H1 (cell line): Measurements from ENCODE around the gene RAD51B. TPM values are rescaled to one million over a fixed set of nuclear protein-coding genes. Genes with fewer than 3 reads are reported as not detected.
A peak's percentile ranks its signal among the peaks of the same experiment; 100 is the strongest.

Experiments
- CTCF ChIA-PET: fragments of 300-600 bp; sonication (Branson Sonifier 250); formaldehyde crosslinking; loops from one replicate; lab custom pipeline; 2021; ENCODE audit not compliant: partially characterized antibody; lab: Charles Lee
- POLR2A ChIA-PET: fragments of 300-600 bp; sonication (Branson Sonifier 250); formaldehyde crosslinking; loops from one replicate; lab custom pipeline; 2021; ENCODE audit warnings: inconsistent platforms; ENCODE audit not compliant: partially characterized antibody; lab: Charles Lee
- DNase-seq, 2 experiments: peaks; one replicate each; pipeline versions ENCODE4 v3.0.0 to v3.0.0-alpha.2; 2010 to 2022; ENCODE audit warnings: low spot score in 2 of 2, low read depth in 1 of 2, mixed read lengths in 1 of 2
- FAIRE-seq: peaks from 2 replicates; lab custom pipeline; 2011; peaks lifted over from hg19 to GRCh38; lab: Jason Lieb, UNC
- H2AFZ ChIP-seq: 2 replicates; pipeline ENCODE4 v1.8.1; 2012; ENCODE audit warnings: low read length, inconsistent platforms
- H2AK5ac ChIP-seq: 2 replicates; pipeline ENCODE4 v1.6.1; 2013; ENCODE audit warnings: low read depth, low read length
- H2BK120ac ChIP-seq: replicated peaks from 2 replicates; pipeline ENCODE3; 2013; ENCODE audit warnings: low read depth, low read length, inconsistent platforms
- H2BK12ac ChIP-seq: 2 replicates; pipeline ENCODE4 v1.6.1; 2013; ENCODE audit warnings: low read depth, low read length
- H2BK15ac ChIP-seq: 2 replicates; pipeline ENCODE4 v1.6.1; 2013; ENCODE audit warnings: low read length
- H2BK20ac ChIP-seq: 2 replicates; pipeline ENCODE4 v1.6.1; 2013; ENCODE audit warnings: low read length
- H2BK5ac ChIP-seq: 2 replicates; pipeline ENCODE4 v1.6.1; 2013; ENCODE audit warnings: low read depth, low read length
- H3K14ac ChIP-seq: 2 replicates; pipeline ENCODE4 v1.6.1; 2013; ENCODE audit warnings: inconsistent platforms; ENCODE audit not compliant: insufficient read length
- H3K18ac ChIP-seq: 2 replicates; pipeline ENCODE4 v1.6.1; 2013; ENCODE audit warnings: low read length; ENCODE audit errors: extremely low read depth
- H3K23ac ChIP-seq: 2 replicates; pipeline ENCODE4 v1.6.1; 2013; ENCODE audit warnings: inconsistent platforms; ENCODE audit not compliant: insufficient read length
- H3K23me2 ChIP-seq: 2 replicates; pipeline ENCODE4 v1.6.1; 2013; ENCODE audit warnings: low read depth, low read length
- H3K27ac ChIP-seq: 2 replicates; pipeline ENCODE4 v1.6.1; 2011; ENCODE audit warnings: low read depth, low read length, inconsistent platforms
- H3K27me3 ChIP-seq, 4 experiments: replicated peaks in 1 of 4; 1 replicate in 1 of 4; 2 replicates in 3 of 4; pipeline versions ENCODE4 v1.6.1 to v1.8.1; 2011 to 2013; ENCODE audit warnings: low read length in 3 of 4, mild to moderate bottlenecking in 3 of 4, inconsistent platforms in 2 of 4, mixed read lengths in 2 of 4, moderate library complexity in 1 of 4; ENCODE audit not compliant: control insufficient read depth in 3 of 4, insufficient read depth in 3 of 4; ENCODE audit errors: extremely low read depth in 1 of 4
- H3K36me3 ChIP-seq, 4 experiments: 2 replicates each; pipeline versions ENCODE4 v1.6.1 to v1.8.1; 2011 to 2013; ENCODE audit warnings: mild to moderate bottlenecking in 4 of 4, low read length in 3 of 4, moderate library complexity in 2 of 4, control low read depth in 1 of 4, inconsistent platforms in 1 of 4; ENCODE audit not compliant: insufficient read depth in 4 of 4, control insufficient read depth in 2 of 4
- H3K4ac ChIP-seq: replicated peaks from 2 replicates; pipeline ENCODE3; 2013; ENCODE audit warnings: low read length, low read depth, mixed read lengths, inconsistent platforms; ENCODE audit not compliant: insufficient read length
- H3K4me1 ChIP-seq, 4 experiments: replicated peaks in 1 of 4; 1 replicate in 1 of 4; 2 replicates in 3 of 4; pipeline versions ENCODE4 v1.6.1 to v1.8.1; 2011 to 2013; ENCODE audit warnings: low read length in 3 of 4, inconsistent platforms in 2 of 4, mixed read lengths in 1 of 4; ENCODE audit not compliant: insufficient read depth in 4 of 4, control insufficient read depth in 3 of 4
- H3K4me2 ChIP-seq, 2 experiments: 2 replicates each; pipeline versions ENCODE4 v1.6.1 to v1.8.1; 2011 to 2013; ENCODE audit warnings: low read depth in 2 of 2, low read length in 2 of 2, control low read depth in 1 of 2, inconsistent platforms in 1 of 2, mild to moderate bottlenecking in 1 of 2; ENCODE audit not compliant: insufficient read depth in 1 of 2
- H3K4me3 ChIP-seq, 4 experiments: fragments of 200-600, 300-600 bp in 1 of 4; sonication (generic), shearing (Covaris generic), sonication (Bioruptor Twin) in 1 of 4; 2 replicates each; pipeline versions ENCODE4 v1.5.1 to v1.8.1; 2011 to 2016; ENCODE audit warnings: low read length in 4 of 4, low read depth in 3 of 4, control low read depth in 2 of 4, inconsistent platforms in 2 of 4, mild to moderate bottlenecking in 2 of 4, mixed read lengths in 1 of 4, moderate library complexity in 1 of 4; ENCODE audit not compliant: insufficient read depth in 2 of 4; ENCODE audit errors: extremely low read depth in 1 of 4
- H3K56ac ChIP-seq: replicated peaks from 2 replicates; pipeline ENCODE3; 2013; ENCODE audit warnings: low read depth, mild to moderate bottlenecking, mixed read lengths, low read length, inconsistent platforms; ENCODE audit not compliant: insufficient read length
- H3K79me1 ChIP-seq: 2 replicates; pipeline ENCODE4 v1.6.1; 2013; ENCODE audit warnings: low read depth, low read length, control low read depth
- H3K79me2 ChIP-seq, 2 experiments: 2 replicates each; pipeline versions ENCODE4 v1.6.1 to v1.8.1; 2012 to 2013; ENCODE audit warnings: low read length in 2 of 2, mild to moderate bottlenecking in 2 of 2, inconsistent platforms in 1 of 2; ENCODE audit not compliant: insufficient read depth in 2 of 2, control insufficient read depth in 1 of 2
- H3K9ac ChIP-seq, 4 experiments: replicated peaks in 1 of 4; 1 replicate in 1 of 4; 2 replicates in 3 of 4; pipeline versions ENCODE4 v1.6.1 to v1.8.1; 2011 to 2013; ENCODE audit warnings: low read depth in 3 of 4, low read length in 3 of 4, control low read depth in 2 of 4, mild to moderate bottlenecking in 2 of 4, moderate library complexity in 2 of 4, inconsistent platforms in 1 of 4; ENCODE audit errors: extremely low read depth in 1 of 4
- H3K9me3 ChIP-seq, 2 experiments: 2 replicates each; pipeline versions ENCODE4 v1.6.1 to v1.8.1; 2012 to 2013; ENCODE audit warnings: mild to moderate bottlenecking in 2 of 2, moderate library complexity in 2 of 2, control low read depth in 1 of 2, inconsistent platforms in 1 of 2, low read depth in 1 of 2, low read length in 1 of 2, mixed read lengths in 1 of 2; ENCODE audit not compliant: insufficient read depth in 2 of 2
- H4K20me1 ChIP-seq, 2 experiments: replicated peaks in 1 of 2; 2 replicates each; pipeline versions ENCODE3 to v1.8.1; 2011 to 2013; ENCODE audit warnings: inconsistent platforms in 2 of 2, low read length in 2 of 2, mild to moderate bottlenecking in 1 of 2; ENCODE audit not compliant: insufficient read depth in 2 of 2, control insufficient read depth in 1 of 2
- H4K5ac ChIP-seq: 2 replicates; pipeline ENCODE4 v1.6.1; 2013; ENCODE audit warnings: low read length, low read depth, mixed read lengths, inconsistent platforms; ENCODE audit not compliant: insufficient read length
- H4K8ac ChIP-seq: 2 replicates; pipeline ENCODE4 v1.8.0; 2013; ENCODE audit warnings: mild to moderate bottlenecking, moderate library complexity, low read length, inconsistent platforms; ENCODE audit not compliant: insufficient read depth; ENCODE audit errors: extremely low read depth
- H4K91ac ChIP-seq: replicated peaks from 2 replicates; pipeline ENCODE3; 2013; ENCODE audit warnings: low read length, mixed read lengths, inconsistent platforms; ENCODE audit not compliant: insufficient read length
- BACH1 ChIP-seq: IDR thresholded peaks from 2 replicates; pipeline ENCODE4 v1.6.1; 2012; ENCODE audit warnings: low read length, improper control_type of control experiment
- CBX8 ChIP-seq: fragments of 300-800, 300-1000 bp; sonication (generic); IDR thresholded peaks from 2 replicates; pipeline ENCODE4 v1.7.1; 2016; ENCODE audit warnings: low read depth, low read length, borderline replicate concordance
- FOSL1 ChIP-seq: IDR thresholded peaks from 2 replicates; pipeline ENCODE4 v1.6.1; 2011; ENCODE audit warnings: mild to moderate bottlenecking, low read depth, low read length, moderate library complexity; ENCODE audit not compliant: insufficient read depth
- HDAC6 ChIP-seq: IDR thresholded peaks from one replicate; pipeline ENCODE4 v1.7.1; 2012; ENCODE audit warnings: low read depth, mild to moderate bottlenecking, inconsistent platforms, low read length, moderate library complexity
- JUN ChIP-seq: IDR thresholded peaks from 2 replicates; pipeline ENCODE4 v1.6.1; 2011; ENCODE audit warnings: low read depth, mild to moderate bottlenecking, improper control_type of control experiment, low read length
- JUND ChIP-seq: IDR thresholded peaks from 2 replicates; pipeline ENCODE4 v1.6.1; 2011; ENCODE audit warnings: mild to moderate bottlenecking, improper control_type of control experiment, low read length
- PHF8 ChIP-seq: fragments of 200-600 bp; sonication (generic); conservative IDR thresholded peaks from 2 replicates; pipeline ENCODE4 v1.7.1; 2012; ENCODE audit warnings: low read depth, mild to moderate bottlenecking, inconsistent platforms, low read length, moderate library complexity
- POLR2A ChIP-seq, 2 experiments: IDR thresholded peaks; 1 replicate in 1 of 2; 2 replicates in 1 of 2; pipeline ENCODE4 v1.6.1; 2011; ENCODE audit warnings: low read depth in 2 of 2, low read length in 2 of 2, mild to moderate bottlenecking in 2 of 2; ENCODE audit errors: control extremely low read depth in 1 of 2
- POLR2AphosphoS5 ChIP-seq: IDR thresholded peaks from 2 replicates; pipeline ENCODE4 v1.6.1; 2011; ENCODE audit warnings: low read depth, low read length
- RAD21 ChIP-seq, 2 experiments: IDR thresholded peaks in 1 of 2; conservative IDR thresholded peaks in 1 of 2; 2 replicates each; pipeline ENCODE4 v1.6.1; 2011; ENCODE audit warnings: low read depth in 2 of 2, low read length in 2 of 2, improper control_type of control experiment in 1 of 2, inconsistent platforms in 1 of 2, mild to moderate bottlenecking in 1 of 2, moderate library complexity in 1 of 2
- SAP30 ChIP-seq: fragments of 300-600 bp; sonication (generic); IDR thresholded peaks from 2 replicates; pipeline ENCODE4 v1.7.1; 2012; ENCODE audit warnings: low read length, moderate library complexity, mild to moderate bottlenecking, inconsistent platforms; ENCODE audit not compliant: insufficient read depth, insufficient replicate concordance
- ZNF274 ChIP-seq: IDR thresholded peaks from 2 replicates; pipeline ENCODE4 v1.7.0; 2012; ENCODE audit warnings: low read length, borderline replicate concordance; ENCODE audit errors: extremely low read depth
- WGBS, 2 experiments: shearing (Covaris generic) in 1 of 2; methylation state at CpG; one replicate each; pipeline versions ENCODE4 v1.1.6 to v1.1.7; 2013 to 2015; ENCODE audit warnings: low lambda C conversion rate in 2 of 2, mixed read lengths in 2 of 2, inconsistent platforms in 1 of 2, low coverage in 1 of 2, missing lambda C conversion rate in 1 of 2; ENCODE audit not compliant: insufficient replicate concordance in 2 of 2, insufficient coverage in 1 of 2, insufficient read length in 1 of 2; ENCODE audit errors: extremely low coverage in 1 of 2, missing lambda C conversion rate in 1 of 2; 5-methylcytosine and 5-hydroxymethylcytosine counted together
- polyA plus RNA-seq, 7 experiments: library from polyadenylated mRNA; depleted of rRNA in 3 of 7; stranded (reverse) in 5 of 7; unstranded in 2 of 7; fragments of >200 nt in 5 of 7; fragments of 200-250 nt in 2 of 7; gene quantifications; 1 replicate in 5 of 7; 2 replicates in 1 of 7; 4 replicates in 1 of 7; pipeline versions ENCODE4 v1.2.1 to v1.2.3, GENCODE V29; 2011 to 2013; ENCODE audit warnings: missing spikeins in 2 of 7, mixed read lengths in 2 of 7
- total RNA-seq: library from RNA; stranded (reverse); fragmentation: NEBNext Ultra II Directional; extraction: Animal tissue kit (Norgen Biotek cat#: 25700); gene quantifications from 2 replicates; pipeline ENCODE4 v1.2.1, GENCODE V29; 2021
- TF ChIP-seq, protein P1 (sequence below): IDR thresholded peaks from 2 replicates; pipeline ENCODE4 v1.6.1; 2012; ENCODE audit warnings: inconsistent platforms

Gene RAD51B
- total and polyA plus RNA-seq, 2 of the 8 experiments (the other 6 are each of a cell fraction or from before 2014, with no cell fraction given): 3.9 to 14.9 TPM

DNA sequence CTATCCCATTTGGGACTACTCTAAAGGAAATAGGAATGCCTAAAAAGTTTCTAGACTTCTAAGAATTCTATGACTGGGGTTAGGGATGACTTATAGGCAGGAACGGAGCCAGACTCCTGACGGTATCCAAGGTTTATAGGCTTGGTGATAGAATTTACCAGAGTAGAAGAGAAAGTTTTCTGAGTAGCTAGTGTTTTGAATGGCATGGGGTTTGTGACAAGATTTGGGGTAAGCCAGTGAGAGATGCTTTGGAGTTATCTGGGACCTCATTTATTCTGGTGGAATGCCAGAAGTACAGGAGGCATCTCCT is 444.6 kb downstream of the RAD51B start:
- no peak overlapping the region for H3K27ac ChIP-seq
- H3K56ac ChIP-seq: no peak overlapping the region

More for the DNA sequence above, 444.6 kb downstream of the RAD51B start:
- Histone ChIP-seq H4K20me1 (no peaks in the 10 kb centered on the region), H4K91ac (no peak overlapping the region), H3K4me1 (peaks cover 8 to 29% (median 20%) of the 10 kb centered on the region in 4 experiments), H3K4me3 (no peak overlapping the region), H3K79me1 (no peaks in the 10 kb centered on the region), H3K4me2 (no peak overlapping the region), H2BK12ac (no peak overlapping the region), H3K9ac (no peak overlapping the region), H3K18ac (no peak overlapping the region), H2BK20ac (no peak overlapping the region), H2BK15ac (no peak overlapping the region), H4K8ac (no peak overlapping the region), H3K79me2 (no peaks in the 10 kb centered on the region), H2AK5ac (no peak overlapping the region), H3K9me3 (no peaks in the 10 kb centered on the region), H3K23ac (no peak overlapping the region), H3K36me3 (no peaks in the 10 kb centered on the region), H3K23me2 (no peaks in the 10 kb centered on the region), H3K4ac (no peak overlapping the region), H2BK5ac (no peak overlapping the region), H3K27me3 (no peaks in the 10 kb centered on the region), H4K5ac (no peak overlapping the region), H2AFZ (no peak overlapping the region), H2BK120ac (peak overlapping the region; percentile 22), H3K14ac (no peak overlapping the region)
- POLR2A ChIA-PET: no interaction called here
- no peak for TF ChIP-seq RAD21 (IDR thresholded peaks at IDR 0.05 in 1 of 2, conservative IDR thresholded peaks at IDR 0.05 in 1 of 2; ENCODE audit: low read depth in 2 of 2, low read length in 2 of 2)
- no peak for TF ChIP-seq CBX8
- no peak for TF ChIP-seq POLR2A (IDR thresholded peaks at IDR 0.05; ENCODE audit: control extremely low read depth in 1 of 2, low read depth in 2 of 2, low read length in 2 of 2)
- TF ChIP-seq PHF8: no peak
- TF ChIP-seq POLR2AphosphoS5: no peak
- TF ChIP-seq, protein P1, sequence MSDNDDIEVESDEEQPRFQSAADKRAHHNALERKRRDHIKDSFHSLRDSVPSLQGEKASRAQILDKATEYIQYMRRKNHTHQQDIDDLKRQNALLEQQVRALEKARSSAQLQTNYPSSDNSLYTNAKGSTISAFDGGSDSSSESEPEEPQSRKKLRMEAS: no peak
- no peak for TF ChIP-seq HDAC6
- no peak for TF ChIP-seq BACH1
- TF ChIP-seq JUND: no peak
- no peak for TF ChIP-seq ZNF274
- no peak for TF ChIP-seq FOSL1
- TF ChIP-seq JUN: no peak
- TF ChIP-seq SAP30: no peak
- FAIRE-seq (no peak), DNase-seq (no peak)
- CTCF ChIA-PET: interaction anchor here (0.7 to 1.3 kb wide), 5 partner anchors 13 to 330 kb away, joined by 3 read pairs; no protein-coding TSS in a partner anchor
- 97% methylated on average over 2 of the region's 2 CpGs; no CpG with 5 or more reads in 1 of the 2 experiments for WGBS, 2 experiments
